Measurements from ENCODE around the gene FAM168A. TPM values are rescaled to one million over a fixed set of nuclear protein-coding genes. Genes with fewer than 3 reads are reported as not detected.
A peak's percentile ranks its signal among the peaks of the same experiment; 100 is the strongest.

FAM168A gene
- total RNA-seq, 1 experiment from 2014 or later = 21.1 TPM

GRCh38 chr11:73382183-73382582 lies 215.7 kb downstream of the FAM168A start:
- Histone ChIP-seq H3K4me1 (ENCODE audit: insufficient read depth, low read length) (no peaks in the 10 kb centered on the region), H2BK5ac (ENCODE audit: insufficient read length, low read length) (no peak overlapping the region), H3K27ac (ENCODE audit: insufficient read length, low read depth, low read length) (no peak overlapping the region), H2BK20ac (ENCODE audit: low read depth, low read length, poor library complexity, severe bottlenecking) (no peak overlapping the region), H3K27me3 (ENCODE audit: insufficient read depth, low read length) (no peaks in the 10 kb centered on the region; the same call in 1 of the 2 replicates), H3K4ac (ENCODE audit: low read depth, low read length) (no peak overlapping the region), H3K18ac (ENCODE audit: insufficient read length, low read depth, low read length) (no peak overlapping the region), H2AK5ac (ENCODE audit: insufficient read length, low read length) (no peak overlapping the region), H2BK12ac (ENCODE audit: insufficient read length, low read depth, low read length) (no peak overlapping the region), H4K8ac (replicated peaks; ENCODE audit: insufficient read length, low read depth, low read length) (no peak overlapping the region), H2AFZ (ENCODE audit: low read length) (no peak overlapping the region), H3K9me3 (ENCODE audit: control insufficient read depth, low read depth, low read length) (no peaks in the 10 kb centered on the region), H4K91ac (ENCODE audit: insufficient read length, low read depth, low read length) (no peak overlapping the region), H3K4me2 (ENCODE audit: insufficient read depth, insufficient read length, low read length) (no peak overlapping the region), H4K20me1 (ENCODE audit: control insufficient read depth, insufficient read depth, insufficient read length) (no peaks in the 10 kb centered on the region), H3K23me2 (ENCODE audit: insufficient read length, low read depth, low read length, poor library complexity, severe bottlenecking) (no peaks in the 10 kb centered on the region), H3K79me2 (ENCODE audit: insufficient read depth, low read length) (no peaks in the 10 kb centered on the region; the same call in 1 of the 2 replicates), H3T11ph (ENCODE audit: low read length) (no peak overlapping the region), H3K56ac (ENCODE audit: insufficient read length, low read depth, low read length) (no peak overlapping the region), H3K23ac (ENCODE audit: insufficient read length, low read depth, low read length) (no peak overlapping the region), H3K79me1 (ENCODE audit: insufficient read depth, low read depth, low read length, poor library complexity, severe bottlenecking) (no peaks in the 10 kb centered on the region), H3K14ac (ENCODE audit: insufficient read depth, low read length) (peak overlapping the region; percentile 7; the same call in 1 of the 2 replicates), H2BK120ac (ENCODE audit: low read depth, low read length, poor library complexity, severe bottlenecking) (no peak overlapping the region), H2BK15ac (ENCODE audit: low read depth, low read length) (no peak overlapping the region), H4K5ac (ENCODE audit: insufficient read length, low read depth, low read length) (no peak overlapping the region), H3K9ac (ENCODE audit: extremely low read depth, insufficient read length, low read length) (no peak overlapping the region)
- no CpG with 5 or more reads among the region's 7 CpGs for WGBS (ENCODE audit: extremely low coverage, insufficient read length, low lambda C conversion rate)
- Mint-ChIP-seq H3K27me3 (ENCODE audit: low read depth) (peaks cover 9% of the 10 kb centered on the region), H3K27ac (no peak overlapping the region), H3K36me3 (ENCODE audit: insufficient read depth in 1 of 3, low read depth in 3 of 3) (no peaks in the 10 kb centered on the region; a peak in 1 of 7 replicates), H3K9me3 (no peaks in the 10 kb centered on the region), H3K4me1 (peaks cover 24 to 36% of the 10 kb centered on the region in 2 experiments), H3K4me3 (no peak overlapping the region)
- no peak for TF ChIP-seq CTCF (conservative IDR thresholded peaks at IDR 0.05)
- DNase-seq = no peak
